HFFc6 (cell line): ENCODE measurements around the gene NEXN. TPM values are rescaled to one million over a fixed set of nuclear protein-coding genes. Genes with fewer than 3 reads are reported as not detected.

Experiments used
- DNase-seq: peaks from one replicate; pipeline ENCODE4 v3.0.0-alpha.2; 2018
- H3K27ac Mint-ChIP-seq: 2 replicates; pipeline ENCODE4 v1.8.0; 2020; ENCODE audit warnings: mild to moderate bottlenecking, mixed read lengths
- H3K27me3 Mint-ChIP-seq: 2 replicates; pipeline ENCODE4 v1.8.0; 2021; ENCODE audit warnings: mild to moderate bottlenecking, moderate library complexity, mixed read lengths; ENCODE audit not compliant: insufficient read depth
- H3K36me3 Mint-ChIP-seq: 2 replicates; pipeline ENCODE4 v1.8.0; 2021; ENCODE audit warnings: low read depth, mixed read lengths
- H3K4me1 Mint-ChIP-seq: 2 replicates; pipeline ENCODE4 v1.8.0; 2020; ENCODE audit warnings: low read depth, mixed read lengths
- H3K4me3 Mint-ChIP-seq: 2 replicates; pipeline ENCODE4 v1.8.0; 2020; ENCODE audit warnings: mild to moderate bottlenecking, moderate library complexity, mixed read lengths
- H3K9me3 Mint-ChIP-seq: 2 replicates; pipeline ENCODE4 v1.8.0; 2020; ENCODE audit warnings: mild to moderate bottlenecking, mixed read lengths
- total RNA-seq, 6 experiments: library from RNA; stranded (reverse); fragmentation: NEBNext Ultra II Directional; extraction: Animal tissue kit (Norgen Biotek cat#: 25700); gene quantifications; 2 replicates in 1 of 6; 3 replicates in 5 of 6; pipeline ENCODE4 v1.2.3, GENCODE V29; 2021
- TF ChIP-seq, protein P1 (sequence below): fragments of 200-600 bp; sonication (generic); IDR thresholded peaks from 2 replicates; pipeline ENCODE4 v1.5.0; 2021; ENCODE audit warnings: antibody characterized with exemption, mild to moderate bottlenecking

The NEXN gene
- total RNA-seq, 6 experiments from 2014 or later = 51.9 to 64.6 (median 56.5) TPM

- Mint-ChIP-seq H3K4me3 (no peak overlapping the region), H3K27me3 (no peaks in the 10 kb centered on the region; the same call in 1 of the 2 replicates), H3K27ac (peak overlapping the region; percentile 6; the same call in 1 of the 2 replicates), H3K9me3 (no peaks in the 10 kb centered on the region), H3K4me1 (peaks cover 53% of the 10 kb centered on the region), H3K36me3 (peaks cover 47% of the 10 kb centered on the region)
- no peak for DNase-seq
- TF ChIP-seq, protein P1, sequence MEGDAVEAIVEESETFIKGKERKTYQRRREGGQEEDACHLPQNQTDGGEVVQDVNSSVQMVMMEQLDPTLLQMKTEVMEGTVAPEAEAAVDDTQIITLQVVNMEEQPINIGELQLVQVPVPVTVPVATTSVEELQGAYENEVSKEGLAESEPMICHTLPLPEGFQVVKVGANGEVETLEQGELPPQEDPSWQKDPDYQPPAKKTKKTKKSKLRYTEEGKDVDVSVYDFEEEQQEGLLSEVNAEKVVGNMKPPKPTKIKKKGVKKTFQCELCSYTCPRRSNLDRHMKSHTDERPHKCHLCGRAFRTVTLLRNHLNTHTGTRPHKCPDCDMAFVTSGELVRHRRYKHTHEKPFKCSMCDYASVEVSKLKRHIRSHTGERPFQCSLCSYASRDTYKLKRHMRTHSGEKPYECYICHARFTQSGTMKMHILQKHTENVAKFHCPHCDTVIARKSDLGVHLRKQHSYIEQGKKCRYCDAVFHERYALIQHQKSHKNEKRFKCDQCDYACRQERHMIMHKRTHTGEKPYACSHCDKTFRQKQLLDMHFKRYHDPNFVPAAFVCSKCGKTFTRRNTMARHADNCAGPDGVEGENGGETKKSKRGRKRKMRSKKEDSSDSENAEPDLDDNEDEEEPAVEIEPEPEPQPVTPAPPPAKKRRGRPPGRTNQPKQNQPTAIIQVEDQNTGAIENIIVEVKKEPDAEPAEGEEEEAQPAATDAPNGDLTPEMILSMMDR = no peak
Observed at GRCh38 chr1:77951328-77951727, 62.9 kb downstream of the NEXN start.

GRCh38 chr1:77953907-77954306 is 65.5 kb downstream of the NEXN start:
- peak overlapping the region; percentile 59; the same call in 1 of the 2 replicates for H3K27ac Mint-ChIP-seq
- peaks cover 50% of the 10 kb centered on the region for H3K4me1 Mint-ChIP-seq
- TF ChIP-seq, protein P1 = no peak
- DNase-seq = no peak
- H3K4me3 Mint-ChIP-seq = no peak overlapping the region
- H3K9me3 Mint-ChIP-seq = no peaks in the 10 kb centered on the region
- peaks cover 3% of the 10 kb centered on the region for H3K27me3 Mint-ChIP-seq
- H3K36me3 Mint-ChIP-seq = peaks cover 41% of the 10 kb centered on the region

DNA sequence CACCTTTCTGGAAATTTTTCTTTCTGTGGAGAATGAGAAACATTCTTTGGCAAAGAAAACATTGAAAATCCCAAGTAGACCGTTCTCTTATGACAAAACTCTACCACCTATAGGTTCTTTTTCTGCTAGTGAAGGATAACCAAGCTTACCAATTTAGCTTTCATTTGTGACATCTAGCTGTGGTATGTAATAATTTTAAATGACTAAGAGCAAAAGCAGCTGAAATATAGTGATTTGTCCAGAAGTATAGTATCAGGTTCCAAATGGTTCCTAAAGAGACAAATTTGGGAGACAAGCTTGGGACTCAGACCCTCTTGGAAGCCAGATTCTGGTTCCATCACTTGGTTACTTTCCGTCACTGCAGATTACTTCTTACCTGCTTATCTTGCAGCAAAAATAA is 66.1 kb downstream of the NEXN start:
- Mint-ChIP-seq H3K9me3 (no peaks in the 10 kb centered on the region), H3K4me3 (no peak overlapping the region), H3K27ac (peak overlapping the region; percentile 59; the same call in 1 of the 2 replicates), H3K36me3 (peaks cover 43% of the 10 kb centered on the region), H3K4me1 (peaks cover 46% of the 10 kb centered on the region), H3K27me3 (peaks cover 3% of the 10 kb centered on the region)
- TF ChIP-seq, protein P1 = no peak
- DNase-seq = peak; percentile 43

- DNase-seq = no peak
- peaks cover 3% of the 10 kb centered on the region for H3K27me3 Mint-ChIP-seq
- peaks cover 49% of the 10 kb centered on the region for H3K4me1 Mint-ChIP-seq
- H3K27ac Mint-ChIP-seq = no peak overlapping the region
- H3K36me3 Mint-ChIP-seq = peaks cover 55% of the 10 kb centered on the region
- H3K9me3 Mint-ChIP-seq = no peaks in the 10 kb centered on the region
- no peak overlapping the region for H3K4me3 Mint-ChIP-seq
- TF ChIP-seq, protein P1 = no peak
Observed at GRCh38 chr1:77955709-77956108, 67.3 kb downstream of the NEXN start.

DNA sequence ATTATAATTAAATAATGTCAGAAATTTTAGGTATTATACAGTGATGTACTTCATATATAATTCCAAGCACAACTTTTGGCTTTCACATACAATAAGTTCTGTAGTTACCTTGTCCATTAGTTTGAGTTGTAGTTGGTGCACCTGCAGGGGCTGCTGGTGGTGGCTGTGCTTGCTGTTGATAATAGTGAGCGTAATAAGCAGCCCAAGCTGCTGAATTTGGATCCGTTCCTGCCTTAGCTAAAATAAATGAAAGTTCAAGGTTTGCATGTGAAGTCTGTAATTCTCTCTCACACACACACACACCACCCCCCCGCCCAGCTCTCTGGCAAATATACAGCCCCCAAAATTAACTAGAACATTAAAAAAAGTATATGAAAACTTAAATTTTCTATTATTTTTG is 68.0 kb downstream of the NEXN start:
- Mint-ChIP-seq H3K4me1 (peaks cover 53% of the 10 kb centered on the region), H3K36me3 (peaks cover 59% of the 10 kb centered on the region), H3K27me3 (peaks cover 3% of the 10 kb centered on the region)

More for the DNA sequence above, 68.0 kb downstream of the NEXN start:
- Mint-ChIP-seq H3K4me3 (no peak overlapping the region), H3K27ac (no peak overlapping the region), H3K9me3 (no peaks in the 10 kb centered on the region)
- no peak for DNase-seq
- TF ChIP-seq, protein P1 = no peak
